HG02852 (cell line): ENCODE results near the gene CTRB1.
"Not testable (repeated sequence)": the region's sequence is repeated elsewhere in the genome, so short reads cannot be mapped to it uniquely, and the experiment has no call there.

Source experiments
- ATAC-seq: cut with Tn5 transposase; IDR thresholded peaks from one replicate; pipeline ENCODE4 v1.9.1; 2021; ENCODE audit warnings: mild to moderate bottlenecking, moderate library complexity; ENCODE audit not compliant: unreplicated experiment

The CTRB1 gene

GRCh38 chr16:75267631-75268264 is 49.0 kb downstream of the CTRB1 start:
- no peak for ATAC-seq

- ATAC-seq: not testable (repeated sequence)
Observed at GRCh38 chr16:75269358-75269757, 50.6 kb downstream of the CTRB1 start.

GRCh38 chr16:75271441-75272096 is 52.8 kb downstream of the CTRB1 start:
- ATAC-seq: no peak

GRCh38 chr16:75272097-75272551 is 53.3 kb downstream of the CTRB1 start:
- no peak for ATAC-seq

- not testable (repeated sequence) for ATAC-seq
Observed at GRCh38 chr16:75272629-75273028, 53.8 kb downstream of the CTRB1 start.

GRCh38 chr16:75273054-75273925 is 54.5 kb downstream of the CTRB1 start:
- no peak for ATAC-seq
